ENCODE measurements around the gene ADPRHL1. TPM values are rescaled to one million over a fixed set of nuclear protein-coding genes. Genes with fewer than 3 reads are reported as not detected.

The ADPRHL1 gene
- total RNA-seq, 2 donors from 2014 or later = 0.40 to 0.69 TPM

- no peak overlapping the region for H3K4me3 Mint-ChIP-seq
These were observed 49.8 kb downstream of the ADPRHL1 start for GRCh38 chr13:113403255-113404104.

DNA sequence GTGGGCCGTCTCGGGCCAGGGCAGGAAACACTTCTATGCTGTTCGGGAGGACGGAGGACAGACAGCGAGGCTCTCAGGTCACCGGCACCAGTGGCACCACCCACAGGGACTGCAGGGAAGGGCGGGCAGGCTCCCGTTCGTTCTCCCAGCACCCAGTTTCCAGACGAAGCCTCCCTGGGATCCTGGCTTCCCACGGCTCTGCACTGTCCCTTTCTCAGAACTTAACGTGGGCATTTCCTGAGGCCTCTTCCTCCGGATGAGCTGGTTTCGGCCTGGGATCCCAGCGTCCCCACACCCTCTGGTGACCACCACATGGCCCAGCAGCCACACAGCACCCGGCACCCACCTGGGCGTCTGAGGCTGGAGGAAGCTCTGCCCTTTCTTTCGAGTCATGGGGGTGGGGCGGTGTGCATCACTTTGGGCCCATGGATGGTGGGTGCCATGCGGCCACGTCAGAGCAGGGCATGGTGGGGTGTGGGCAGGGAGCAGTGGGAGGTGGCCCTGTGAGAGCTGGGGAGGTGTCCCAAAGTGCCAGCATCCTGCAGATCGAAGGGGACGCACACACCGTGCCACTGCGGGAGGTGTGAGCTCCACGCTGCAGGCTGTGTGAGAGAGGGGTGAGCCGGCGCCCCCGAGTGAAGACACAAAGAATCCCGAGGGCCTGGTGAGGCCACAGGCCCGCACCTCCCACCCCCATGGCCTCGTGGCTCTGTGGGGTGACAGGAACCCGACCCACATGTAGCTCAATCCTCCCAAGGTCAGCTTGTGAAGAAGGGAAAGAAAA, 50.6 kb downstream of the ADPRHL1 start:
- H3K4me1 Mint-ChIP-seq = no peaks in the 10 kb centered on the region

More at GRCh38 chr13:113403255-113404104, 49.8 kb downstream of the ADPRHL1 start:
- Mint-ChIP-seq H3K27me3 (peaks cover 5% of the 10 kb centered on the region), H3K27ac (no peak overlapping the region), H3K36me3 (ENCODE audit: low read depth) (no peaks in the 10 kb centered on the region), H3K9me3 (no peaks in the 10 kb centered on the region), H3K4me1 (no peaks in the 10 kb centered on the region)
- ATAC-seq (replicated peaks) = no peak

DNA sequence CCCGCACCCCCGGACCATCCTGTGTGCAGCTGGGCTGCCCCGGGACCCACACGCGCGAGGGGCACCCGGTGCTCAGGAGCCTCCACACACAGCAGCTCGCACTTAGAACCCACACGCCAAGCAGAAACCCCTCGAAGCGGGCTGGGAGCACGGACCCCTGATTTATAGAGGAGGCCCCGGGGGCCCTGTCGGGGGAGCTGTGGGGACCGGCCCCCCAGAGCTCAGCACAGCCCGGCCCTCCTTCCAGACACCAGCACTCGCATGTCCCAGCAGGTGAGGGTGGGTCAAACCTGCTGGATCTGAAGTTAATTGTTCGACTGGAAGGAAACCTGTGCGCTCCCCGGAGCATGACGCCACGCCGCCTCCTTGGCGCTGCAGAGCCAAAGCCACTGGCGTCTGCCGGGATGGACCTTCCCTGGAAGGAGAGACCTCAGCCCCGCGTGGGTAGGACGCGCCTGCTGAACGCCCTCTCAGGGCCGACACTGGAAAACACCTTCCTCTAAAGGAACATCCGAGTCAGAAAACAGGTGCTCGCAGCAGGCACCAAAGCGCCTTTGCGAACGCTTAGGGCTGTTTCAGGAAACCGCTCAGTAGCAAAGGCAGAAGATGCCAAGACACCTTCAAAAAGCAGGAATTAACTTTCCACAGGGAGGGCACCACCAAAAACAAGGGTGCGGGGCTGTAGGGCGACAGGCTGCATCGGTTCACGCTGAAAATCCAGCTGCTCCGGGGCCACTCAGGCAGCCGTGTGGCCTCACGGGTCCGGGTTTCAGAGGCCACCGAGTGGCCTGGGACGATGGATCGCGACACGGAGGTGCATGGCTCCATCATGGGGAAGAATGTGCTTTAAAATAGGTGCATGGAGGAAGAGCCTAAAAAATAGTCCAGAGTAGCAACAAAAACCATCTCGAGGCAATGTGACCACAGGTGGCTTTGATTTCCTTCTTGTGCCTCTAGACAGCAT, 51.6 kb downstream of the ADPRHL1 start:
- H3K27me3 Mint-ChIP-seq = peaks cover 5% of the 10 kb centered on the region
- no peak overlapping the region for H3K27ac Mint-ChIP-seq
- no peaks in the 10 kb centered on the region for H3K36me3 Mint-ChIP-seq (ENCODE audit: low read depth)

More for the DNA sequence above, 50.6 kb downstream of the ADPRHL1 start:
- Mint-ChIP-seq H3K27me3 (peaks cover 5% of the 10 kb centered on the region), H3K9me3 (no peaks in the 10 kb centered on the region), H3K27ac (no peak overlapping the region), H3K36me3 (ENCODE audit: low read depth) (no peaks in the 10 kb centered on the region), H3K4me3 (no peak overlapping the region)
- ATAC-seq (replicated peaks) = no peak

DNA sequence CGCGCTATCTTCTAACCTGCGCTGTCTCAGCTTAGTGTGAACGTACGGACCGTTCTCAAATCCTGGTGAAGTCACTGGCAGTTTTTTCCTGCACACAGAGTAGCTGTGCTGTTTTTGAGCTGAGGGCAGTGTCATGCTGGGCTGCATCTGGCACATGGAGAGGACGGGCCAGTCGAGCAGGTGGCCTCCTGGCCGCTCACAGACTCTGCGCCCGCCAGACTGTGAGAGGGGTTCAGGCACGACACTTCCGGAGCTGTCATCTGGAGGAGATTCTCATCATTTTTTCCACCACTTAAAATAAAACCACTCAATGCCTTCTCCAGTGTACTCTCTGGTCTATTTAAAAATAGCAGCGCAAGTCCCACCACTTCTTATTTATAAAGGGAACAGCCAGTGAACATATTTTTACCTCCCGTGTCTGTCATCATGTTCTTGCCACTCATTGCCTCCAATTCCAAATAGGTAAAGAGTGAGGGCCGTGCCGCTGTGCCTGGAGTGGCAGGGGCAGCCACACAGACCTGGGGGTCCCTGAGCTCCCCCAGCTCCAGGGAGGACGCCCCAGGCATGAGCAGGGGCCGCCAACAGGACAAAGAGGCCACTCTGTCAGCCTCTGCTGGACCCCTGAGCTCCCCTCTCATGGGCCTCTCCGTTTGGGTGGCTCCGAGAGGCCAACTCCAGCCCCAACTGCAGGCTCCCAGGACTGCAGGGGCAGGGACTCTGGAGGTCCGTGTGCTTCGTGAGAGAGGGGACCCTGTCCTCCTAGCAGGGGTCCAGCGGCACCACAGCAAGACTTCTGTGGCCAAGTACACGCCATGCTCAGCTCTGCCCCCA, 52.5 kb downstream of the ADPRHL1 start:
- no peaks in the 10 kb centered on the region for H3K9me3 Mint-ChIP-seq
- no peaks in the 10 kb centered on the region for H3K36me3 Mint-ChIP-seq (ENCODE audit: low read depth)
- H3K4me3 Mint-ChIP-seq = no peak overlapping the region
- no peak overlapping the region for H3K27ac Mint-ChIP-seq
- no peak for ATAC-seq (replicated peaks)
- H3K4me1 Mint-ChIP-seq = no peaks in the 10 kb centered on the region
- peaks cover 5% of the 10 kb centered on the region for H3K27me3 Mint-ChIP-seq

More for the DNA sequence above, 51.6 kb downstream of the ADPRHL1 start:
- H3K4me1 Mint-ChIP-seq = no peaks in the 10 kb centered on the region
- no peak overlapping the region for H3K4me3 Mint-ChIP-seq
- no peak for ATAC-seq (replicated peaks)
- H3K9me3 Mint-ChIP-seq = no peaks in the 10 kb centered on the region

DNA sequence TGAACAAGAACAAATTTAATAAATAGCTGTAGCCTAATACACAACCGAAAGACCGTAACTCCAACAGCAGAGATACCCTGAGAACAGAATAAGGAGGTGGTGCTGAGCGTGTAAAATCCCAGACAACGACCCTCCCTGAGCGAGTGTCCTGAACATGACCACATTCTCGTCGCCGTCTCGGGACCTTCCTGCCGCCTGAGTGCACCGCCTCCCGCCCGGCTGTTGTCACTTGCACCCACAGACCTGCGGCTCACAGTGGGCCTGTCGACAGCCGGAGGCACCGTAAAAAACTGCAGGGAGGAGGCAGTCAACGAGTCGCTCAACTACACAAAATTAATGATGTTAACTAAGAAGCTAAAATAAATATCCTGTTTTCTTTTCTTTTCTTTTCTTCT, 53.5 kb downstream of the ADPRHL1 start:
- no peak overlapping the region for H3K4me3 Mint-ChIP-seq
- ATAC-seq (replicated peaks) = no peak
- H3K27me3 Mint-ChIP-seq = peaks cover 5% of the 10 kb centered on the region
- no peaks in the 10 kb centered on the region for H3K4me1 Mint-ChIP-seq
- H3K27ac Mint-ChIP-seq = no peak overlapping the region
- H3K36me3 Mint-ChIP-seq (ENCODE audit: low read depth) = no peaks in the 10 kb centered on the region
- H3K9me3 Mint-ChIP-seq = no peaks in the 10 kb centered on the region

GRCh38 chr13:113398963-113399754, 54.1 kb downstream of the ADPRHL1 start:
- Mint-ChIP-seq H3K9me3 (no peaks in the 10 kb centered on the region), H3K27ac (no peak overlapping the region), H3K36me3 (ENCODE audit: low read depth) (no peaks in the 10 kb centered on the region), H3K4me1 (no peaks in the 10 kb centered on the region), H3K27me3 (peaks cover 5% of the 10 kb centered on the region), H3K4me3 (no peak overlapping the region)
- no peak for ATAC-seq (replicated peaks)

DNA sequence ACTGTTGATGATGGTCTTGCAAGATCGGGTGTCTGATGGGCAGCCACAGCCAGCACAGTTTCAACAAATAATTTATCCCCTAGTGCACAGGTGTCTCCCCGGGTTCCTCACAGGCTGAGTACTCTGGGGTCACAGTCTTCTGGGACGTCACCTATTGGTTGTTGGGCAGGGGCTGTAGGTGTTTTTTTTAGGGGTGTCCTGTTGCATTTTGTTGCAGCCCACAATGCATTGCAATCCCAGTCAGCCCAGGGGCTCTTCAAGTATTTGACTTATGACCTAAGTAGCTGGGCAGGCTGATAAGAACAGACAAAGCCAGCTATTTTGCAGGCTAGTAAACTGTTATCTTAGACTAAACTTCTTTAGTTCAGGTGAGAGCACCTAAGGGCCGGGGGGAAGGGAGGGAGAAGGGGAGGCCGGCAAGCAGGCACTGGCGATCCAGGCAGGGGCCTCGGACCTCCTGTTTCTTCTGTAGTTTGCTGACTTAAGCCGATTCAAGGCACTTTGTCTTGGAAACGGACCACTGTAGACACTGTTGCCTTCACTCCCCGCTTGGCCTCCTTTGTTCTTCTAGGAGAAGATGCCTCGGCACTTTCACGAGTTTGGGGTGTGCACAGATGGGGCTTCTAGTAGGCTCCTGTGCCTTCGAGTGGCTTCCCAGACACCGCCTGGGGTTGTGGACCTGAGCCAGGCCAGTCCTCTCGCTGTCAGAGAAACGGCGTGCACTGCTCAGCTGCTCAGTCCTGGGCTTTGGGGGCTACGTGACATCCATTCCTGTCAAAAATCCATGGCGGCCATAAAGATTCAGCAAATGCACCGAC, 55.5 kb downstream of the ADPRHL1 start:
- Mint-ChIP-seq H3K36me3 (ENCODE audit: low read depth) (no peaks in the 10 kb centered on the region), H3K9me3 (no peaks in the 10 kb centered on the region), H3K27me3 (peaks cover 5% of the 10 kb centered on the region), H3K4me1 (peaks cover 5% of the 10 kb centered on the region), H3K4me3 (no peak overlapping the region), H3K27ac (no peak overlapping the region)
- no peak for ATAC-seq (replicated peaks)

- no peaks in the 10 kb centered on the region for H3K36me3 Mint-ChIP-seq (ENCODE audit: low read depth)
- H3K4me3 Mint-ChIP-seq = peak overlapping the region; percentile 25
- no peaks in the 10 kb centered on the region for H3K9me3 Mint-ChIP-seq
- ATAC-seq (replicated peaks) = no peak
- H3K4me1 Mint-ChIP-seq = peaks cover 5% of the 10 kb centered on the region
- H3K27me3 Mint-ChIP-seq = peaks cover under 1% of the 10 kb centered on the region
- H3K27ac Mint-ChIP-seq = no peak overlapping the region
These were observed 59.0 kb downstream of the ADPRHL1 start for GRCh38 chr13:113394339-113394640.

DNA sequence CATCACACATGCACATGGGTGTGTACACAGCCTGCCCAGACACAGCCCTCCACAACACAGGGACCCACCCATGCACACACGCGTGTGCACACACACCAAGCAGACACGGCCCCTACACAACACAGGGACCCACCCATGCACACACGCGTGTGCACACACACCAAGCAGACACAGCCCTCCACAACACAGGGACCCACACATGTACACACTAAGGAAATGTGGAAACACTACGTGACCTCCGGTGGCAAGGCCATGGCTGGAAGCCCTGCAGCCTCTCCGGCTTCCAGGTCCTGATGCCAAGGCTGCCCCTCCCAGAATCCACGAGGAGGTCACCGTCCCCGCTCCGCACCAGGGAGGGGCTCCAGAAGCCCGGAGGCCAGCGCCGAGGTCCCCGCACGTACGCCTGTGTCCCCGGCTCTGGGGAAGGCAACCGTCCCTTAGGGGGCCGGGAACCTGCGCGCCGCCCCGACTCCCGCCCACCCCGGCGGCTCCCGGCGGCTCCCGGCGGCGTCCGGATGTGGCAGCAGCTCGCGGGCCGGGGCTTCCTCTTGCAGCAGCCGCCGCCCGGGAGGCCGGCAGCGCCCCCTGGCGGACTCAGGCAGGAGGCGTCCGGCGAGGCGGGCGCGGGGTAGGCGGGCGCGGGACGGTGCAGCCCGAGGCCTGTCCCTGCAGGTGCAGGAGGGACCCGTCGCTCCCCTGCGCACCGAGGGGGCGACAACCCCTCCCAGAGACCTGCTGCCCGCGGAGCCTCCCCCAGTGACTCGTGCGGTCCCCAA, 59.5 kb downstream of the ADPRHL1 start:
- Mint-ChIP-seq H3K36me3 (ENCODE audit: low read depth) (no peaks in the 10 kb centered on the region), H3K4me1 (peaks cover 5% of the 10 kb centered on the region), H3K27ac (peak overlapping the region; percentile 66), H3K27me3 (no peaks in the 10 kb centered on the region), H3K9me3 (no peaks in the 10 kb centered on the region), H3K4me3 (peak overlapping the region; percentile 89)
- peak; percentile 97 for ATAC-seq (replicated peaks)

DNA sequence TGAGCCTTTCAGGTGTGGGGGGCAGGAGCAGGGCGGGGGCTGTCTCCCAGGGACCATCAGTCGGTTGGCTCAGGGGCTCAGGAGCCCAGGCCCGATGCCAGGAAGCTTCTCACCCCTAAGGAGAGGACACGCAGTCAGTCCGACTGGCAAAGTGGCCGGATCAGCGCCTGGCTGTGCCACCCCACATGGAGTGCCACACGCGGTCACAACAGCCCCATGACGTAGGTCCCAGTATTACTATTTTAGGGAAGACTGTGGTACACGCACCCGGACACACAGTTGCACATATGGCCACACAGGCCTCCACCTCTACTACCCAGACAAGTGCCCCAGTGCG, 60.1 kb downstream of the ADPRHL1 start:
- Mint-ChIP-seq H3K27ac (peak overlapping the region; percentile 66), H3K4me1 (peaks cover 5% of the 10 kb centered on the region), H3K36me3 (ENCODE audit: low read depth) (no peaks in the 10 kb centered on the region), H3K27me3 (no peaks in the 10 kb centered on the region), H3K4me3 (peak overlapping the region; percentile 89), H3K9me3 (no peaks in the 10 kb centered on the region)
- no peak for ATAC-seq (replicated peaks)

- Mint-ChIP-seq H3K36me3 (ENCODE audit: low read depth) (no peaks in the 10 kb centered on the region), H3K27ac (no peak overlapping the region), H3K9me3 (no peaks in the 10 kb centered on the region), H3K4me3 (no peak overlapping the region), H3K4me1 (peaks cover 5% of the 10 kb centered on the region), H3K27me3 (no peaks in the 10 kb centered on the region)
- ATAC-seq (replicated peaks) = no peak
These were observed 62.3 kb downstream of the ADPRHL1 start for GRCh38 chr13:113390874-113391497.

Measured in activated T-helper 17 cell treated with anti-CD3 and anti-CD28 coated beads, Interleukin-2, amount 50 U/mL, for 72 hours (primary cell).